Activated T-cell treated with anti-CD3 and anti-CD28 coated beads, Interleukin-2, amount 50 U/mL, for 24 hours (primary cell): ENCODE data around the gene ZNF358.
"Not testable (repeated sequence)": the region's sequence is repeated elsewhere in the genome, so short reads cannot be mapped to it uniquely, and the experiment has no call there.

ENCODE experiments used
- DNase-seq: peaks from one replicate; pipeline ENCODE4 v3.0.0-alpha.2; 2020
- H3K27ac Mint-ChIP-seq: 2 replicates; pipeline ENCODE4 v1.8.0; 2020; ENCODE audit warnings: mild to moderate bottlenecking, mixed read lengths
- H3K27me3 Mint-ChIP-seq: 2 replicates; pipeline ENCODE4 v1.8.0; 2020; ENCODE audit warnings: mixed read lengths
- H3K36me3 Mint-ChIP-seq: 2 replicates; pipeline ENCODE4 v1.8.0; 2020; ENCODE audit warnings: low read depth, mixed read lengths
- H3K4me1 Mint-ChIP-seq: 2 replicates; pipeline ENCODE4 v1.8.0; 2020; ENCODE audit warnings: low read depth, mixed read lengths
- H3K4me3 Mint-ChIP-seq: 2 replicates; pipeline ENCODE4 v1.8.0; 2020; ENCODE audit warnings: mild to moderate bottlenecking, moderate library complexity, mixed read lengths
- H3K9me3 Mint-ChIP-seq: 2 replicates; pipeline ENCODE4 v1.8.0; 2020; ENCODE audit warnings: mixed read lengths

The ZNF358 gene

DNA sequence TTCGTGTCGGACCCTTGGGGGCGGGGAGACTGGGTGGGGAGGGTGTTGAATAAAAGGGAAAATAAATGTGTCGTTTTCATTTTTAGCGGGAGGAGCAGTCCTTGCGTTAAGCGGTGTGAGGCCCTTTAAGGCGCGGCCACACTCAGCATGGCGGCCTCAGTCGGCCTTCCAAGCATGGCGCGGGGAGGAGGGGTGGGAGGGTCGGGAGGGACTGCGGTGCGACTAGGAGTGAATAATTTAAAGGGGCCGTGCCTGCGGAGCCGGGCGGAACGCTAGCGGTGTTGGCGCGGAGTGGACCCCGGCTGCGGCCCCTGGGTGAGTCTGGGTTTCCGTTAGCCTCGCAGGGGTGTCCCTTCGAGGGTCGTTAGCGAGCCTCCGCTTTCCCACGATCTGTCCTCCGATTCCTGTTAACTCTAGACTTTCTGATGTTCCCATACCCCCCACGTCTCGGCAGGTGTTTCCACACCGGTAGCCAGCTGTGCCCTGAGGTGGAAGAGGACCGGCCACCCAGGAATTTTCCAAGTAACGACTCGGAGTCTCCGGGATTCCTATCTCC, 18.1 kb downstream of the ZNF358 start:
- no peaks in the 10 kb centered on the region for H3K9me3 Mint-ChIP-seq
- H3K36me3 Mint-ChIP-seq = peaks cover 55% of the 10 kb centered on the region
- peaks cover 28% of the 10 kb centered on the region for H3K4me1 Mint-ChIP-seq
- H3K27ac Mint-ChIP-seq = peak overlapping the region; percentile 96
- peak; percentile 86 for DNase-seq
- no peaks in the 10 kb centered on the region for H3K27me3 Mint-ChIP-seq
- H3K4me3 Mint-ChIP-seq = peak overlapping the region; percentile 95

DNA sequence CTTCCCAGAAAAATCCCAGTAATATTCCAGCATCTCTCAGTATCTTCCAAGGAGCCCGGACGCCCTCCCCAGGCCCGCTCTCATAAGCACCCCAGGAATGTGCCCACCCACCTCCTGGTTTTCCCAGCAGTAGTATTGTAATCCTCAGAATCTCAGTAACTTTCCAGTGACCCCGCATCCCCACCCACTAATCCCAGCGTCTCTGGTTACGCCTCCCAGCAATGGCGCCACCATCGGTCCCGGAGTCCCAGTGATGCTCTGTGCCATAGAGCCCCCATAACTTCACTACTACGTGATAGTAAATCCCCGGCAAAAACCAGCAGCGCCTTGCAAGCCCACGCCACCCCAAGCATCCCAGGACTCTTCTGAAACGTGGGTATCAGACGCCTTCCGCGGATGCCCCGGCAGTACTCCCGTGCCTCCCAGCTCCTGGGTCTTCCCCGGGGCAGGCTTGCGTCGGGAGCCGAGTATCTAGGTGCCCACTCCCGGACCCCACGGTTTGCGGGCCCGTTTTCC, 18.7 kb downstream of the ZNF358 start:
- DNase-seq = no peak
- H3K4me1 Mint-ChIP-seq = peaks cover 28% of the 10 kb centered on the region
- peaks cover 53% of the 10 kb centered on the region for H3K36me3 Mint-ChIP-seq
- no peaks in the 10 kb centered on the region for H3K27me3 Mint-ChIP-seq
- no peaks in the 10 kb centered on the region for H3K9me3 Mint-ChIP-seq
- H3K4me3 Mint-ChIP-seq = peak overlapping the region; percentile 95
- peak overlapping the region; percentile 96 for H3K27ac Mint-ChIP-seq

DNA sequence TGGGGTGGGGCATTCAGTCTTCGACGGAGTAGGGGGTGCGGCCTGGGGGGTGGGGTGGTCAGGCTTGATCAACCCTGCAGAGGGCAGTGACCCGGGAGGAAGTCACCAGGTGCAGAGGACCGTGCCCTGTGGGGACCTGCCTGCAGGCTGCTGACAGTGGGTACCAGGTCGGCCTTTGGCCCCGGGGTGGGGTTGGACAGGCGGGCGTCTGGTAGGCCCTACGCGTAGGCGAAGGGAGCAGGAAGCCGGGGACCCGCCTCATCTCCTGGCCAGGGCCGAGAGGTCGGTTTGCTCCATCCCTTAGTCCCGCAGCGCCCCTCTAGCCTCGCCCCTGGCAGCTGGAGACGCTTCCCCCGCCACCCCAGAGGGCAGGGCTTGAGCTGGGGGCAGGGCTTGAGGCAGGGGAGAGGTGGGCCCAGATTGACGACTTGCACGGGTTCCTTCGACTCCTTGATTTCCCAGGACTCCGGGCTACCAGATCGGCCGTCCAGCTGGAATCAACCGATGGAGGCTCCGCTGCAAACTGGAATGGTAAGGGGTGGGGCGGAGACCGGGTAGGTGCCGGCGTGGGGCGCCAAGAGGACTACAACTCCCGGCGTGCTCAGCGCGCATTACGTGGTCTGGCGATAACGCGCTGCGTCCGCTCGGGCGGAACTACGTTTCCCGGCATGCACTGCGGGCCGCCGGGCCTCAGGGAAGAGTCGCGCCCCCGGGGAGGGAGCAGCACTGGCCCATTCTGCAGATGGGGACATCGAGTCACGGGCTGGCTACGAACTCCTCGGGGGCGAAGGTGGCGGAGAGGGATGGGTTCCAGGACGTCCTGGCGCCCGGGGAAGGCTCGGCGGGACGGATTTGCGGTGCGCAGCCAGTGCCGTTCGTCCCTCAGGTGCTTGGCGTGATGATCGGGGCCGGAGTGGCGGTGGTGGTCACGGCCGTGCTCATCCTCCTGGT, 19.4 kb downstream of the ZNF358 start, which contains the start of gene PNPLA6:
TSS of gene PNPLA6 (plus strand) at position 671 of the 951 bp plus-strand sequence. CDS start at position 743, 72 bp downstream.
- Mint-ChIP-seq H3K4me3 (peak within 1 kb of the TSS; percentile 95), H3K9me3 (no peaks in the 10 kb centered on the region), H3K27ac (peak within 1 kb of the TSS; percentile 96), H3K36me3 (peaks cover 53% of the 10 kb centered on the region), H3K4me1 (peaks cover 28% of the 10 kb centered on the region), H3K27me3 (no peaks in the 10 kb centered on the region)
- peak; percentile 97 for DNase-seq

DNA sequence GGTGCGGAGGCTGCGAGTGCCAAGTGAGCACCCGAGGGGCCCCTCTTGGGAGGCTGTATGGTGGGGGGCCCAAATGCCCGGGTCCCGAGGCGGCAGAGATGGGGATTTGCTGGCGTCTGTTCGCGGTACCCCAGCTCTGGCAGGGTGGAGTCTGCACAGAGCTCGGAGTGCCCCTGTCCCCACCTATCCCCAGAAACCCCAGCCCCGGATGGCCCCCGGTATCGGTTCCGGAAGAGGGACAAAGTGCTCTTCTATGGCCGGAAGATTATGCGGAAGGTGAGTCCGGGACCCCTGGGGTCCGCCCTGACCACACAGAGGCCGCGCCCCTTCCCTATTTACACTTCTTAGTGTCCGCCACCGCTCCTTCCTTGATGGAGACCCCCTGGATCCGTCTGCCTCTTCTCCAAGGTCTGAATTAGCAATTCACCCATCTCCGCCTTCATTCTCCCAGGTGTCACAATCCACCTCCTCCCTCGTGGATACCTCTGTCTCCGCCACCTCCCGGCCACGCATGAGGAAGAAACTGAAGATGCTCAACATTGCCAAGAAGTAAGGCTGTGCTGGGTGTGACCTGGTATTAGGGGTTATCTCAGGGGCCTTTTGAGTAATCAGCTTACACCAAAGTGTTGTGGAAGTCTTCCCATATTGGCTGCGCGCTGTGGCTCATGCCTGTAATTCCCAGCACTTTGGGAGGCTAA, 20.2 kb downstream of the ZNF358 start:
- Mint-ChIP-seq H3K27ac (peak overlapping the region; percentile 96), H3K36me3 (peaks cover 56% of the 10 kb centered on the region), H3K4me1 (peaks cover 30% of the 10 kb centered on the region), H3K4me3 (peak overlapping the region; percentile 95), H3K9me3 (no peaks in the 10 kb centered on the region), H3K27me3 (no peaks in the 10 kb centered on the region)
- DNase-seq = no peak

DNA sequence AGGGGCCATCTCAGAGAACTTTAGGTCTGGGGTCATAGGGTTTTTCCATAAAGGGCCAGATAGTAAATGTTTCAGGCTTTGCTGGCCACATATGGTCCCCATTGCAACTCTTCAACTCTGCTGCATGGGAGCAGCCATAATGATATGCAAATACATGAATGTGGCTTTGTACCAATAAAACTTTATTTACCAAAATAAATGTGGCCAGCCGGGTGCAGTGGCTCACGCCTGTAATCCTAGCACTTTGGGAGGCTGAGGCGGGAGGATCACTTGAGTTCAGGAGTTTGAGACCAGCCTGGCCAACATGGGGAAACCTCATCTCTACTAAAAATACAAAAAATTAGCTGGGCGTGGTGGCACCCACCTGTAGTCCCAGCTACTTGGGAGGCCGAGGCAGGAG, 23.1 kb downstream of the ZNF358 start:
- H3K27me3 Mint-ChIP-seq, H3K4me3 Mint-ChIP-seq, H3K9me3 Mint-ChIP-seq, DNase-seq, H3K27ac Mint-ChIP-seq: not testable (repeated sequence)
- H3K36me3 Mint-ChIP-seq = peaks cover 71% of the 10 kb centered on the region
- peaks cover 22% of the 10 kb centered on the region for H3K4me1 Mint-ChIP-seq

DNA sequence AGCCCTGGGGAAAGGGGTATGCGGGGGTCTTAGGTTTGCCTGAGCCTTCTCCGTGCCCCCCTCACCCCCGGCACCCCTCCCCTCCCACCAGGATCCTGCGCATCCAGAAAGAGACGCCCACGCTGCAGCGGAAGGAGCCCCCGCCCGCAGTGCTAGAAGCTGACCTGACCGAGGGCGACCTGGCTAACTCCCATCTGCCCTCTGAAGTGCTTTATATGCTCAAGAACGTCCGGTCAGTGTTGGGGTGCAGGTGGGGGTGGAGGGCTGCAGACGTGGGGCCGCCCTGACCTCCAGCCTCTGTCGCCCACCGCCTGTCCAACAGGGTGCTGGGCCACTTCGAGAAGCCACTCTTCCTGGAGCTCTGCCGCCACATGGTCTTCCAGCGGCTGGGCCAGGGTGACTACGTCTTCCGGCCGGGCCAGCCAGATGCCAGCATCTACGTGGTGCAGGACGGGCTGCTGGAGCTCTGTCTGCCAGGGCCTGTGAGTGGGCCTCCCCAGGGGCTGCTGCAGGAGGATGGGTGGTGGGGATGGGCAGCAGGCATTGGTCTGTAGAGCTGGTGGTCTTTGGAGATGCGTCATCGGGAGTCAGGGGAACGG, 24.0 kb downstream of the ZNF358 start:
- Mint-ChIP-seq H3K9me3 (no peaks in the 10 kb centered on the region), H3K27ac (no peak overlapping the region), H3K36me3 (peaks cover 71% of the 10 kb centered on the region), H3K4me1 (peaks cover 21% of the 10 kb centered on the region), H3K27me3 (no peaks in the 10 kb centered on the region), H3K4me3 (no peak overlapping the region)
- no peak for DNase-seq

DNA sequence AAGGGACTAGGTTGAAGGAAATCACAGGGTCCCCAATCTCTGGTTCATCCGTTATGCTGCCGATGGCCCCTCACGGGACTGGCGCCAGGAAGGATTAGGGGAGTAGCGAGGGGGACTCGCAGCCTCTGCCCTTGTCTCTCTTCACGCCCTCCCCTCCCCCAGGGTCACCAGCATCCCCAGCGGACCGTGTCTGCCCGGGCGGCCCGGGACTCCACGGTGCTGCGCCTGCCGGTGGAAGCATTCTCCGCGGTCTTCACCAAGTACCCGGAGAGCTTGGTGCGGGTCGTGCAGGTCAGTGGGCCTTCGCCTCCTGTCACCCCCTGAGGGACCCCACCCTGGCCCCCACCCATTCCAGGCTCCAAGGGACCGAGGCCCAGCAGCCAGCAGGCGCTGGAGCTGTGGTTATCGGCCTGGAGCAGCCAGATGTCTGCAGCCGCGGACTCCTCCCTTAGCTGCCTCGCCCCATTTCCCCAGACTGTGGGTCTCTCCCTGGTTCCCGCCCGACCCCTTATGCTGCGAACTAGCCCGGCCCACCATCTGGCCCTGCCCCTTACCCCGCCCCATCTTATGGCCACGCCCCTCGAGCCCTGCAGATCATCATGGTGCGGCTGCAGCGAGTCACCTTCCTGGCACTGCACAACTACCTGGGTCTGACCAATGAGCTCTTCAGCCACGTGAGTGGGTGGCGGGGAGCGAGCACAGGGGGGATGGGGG, 25.0 kb downstream of the ZNF358 start:
- Mint-ChIP-seq H3K27me3 (no peaks in the 10 kb centered on the region), H3K4me1 (peaks cover 26% of the 10 kb centered on the region), H3K27ac (no peak overlapping the region), H3K36me3 (peaks cover 70% of the 10 kb centered on the region), H3K9me3 (no peaks in the 10 kb centered on the region), H3K4me3 (no peak overlapping the region)
- peak; percentile 61 for DNase-seq

DNA sequence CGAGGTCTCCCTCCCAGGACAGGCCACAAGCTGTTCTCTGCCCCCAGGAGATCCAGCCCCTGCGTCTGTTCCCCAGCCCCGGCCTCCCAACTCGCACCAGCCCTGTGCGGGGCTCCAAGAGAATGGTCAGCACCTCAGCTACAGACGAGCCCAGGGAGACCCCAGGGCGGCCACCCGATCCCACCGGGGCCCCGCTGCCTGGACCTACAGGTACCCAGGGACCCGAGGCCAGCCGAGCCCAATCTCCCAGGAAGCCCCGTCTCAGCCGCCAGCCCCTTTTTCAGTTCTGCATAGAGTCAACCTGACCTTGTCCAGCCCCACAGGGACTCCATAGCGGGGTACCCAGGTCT, 25.5 kb downstream of the ZNF358 start:
- H3K9me3 Mint-ChIP-seq = no peaks in the 10 kb centered on the region
- H3K36me3 Mint-ChIP-seq = peaks cover 68% of the 10 kb centered on the region
- H3K27ac Mint-ChIP-seq = no peak overlapping the region
- H3K4me3 Mint-ChIP-seq = no peak overlapping the region
- peaks cover 26% of the 10 kb centered on the region for H3K4me1 Mint-ChIP-seq
- DNase-seq = no peak
- no peaks in the 10 kb centered on the region for H3K27me3 Mint-ChIP-seq

DNA sequence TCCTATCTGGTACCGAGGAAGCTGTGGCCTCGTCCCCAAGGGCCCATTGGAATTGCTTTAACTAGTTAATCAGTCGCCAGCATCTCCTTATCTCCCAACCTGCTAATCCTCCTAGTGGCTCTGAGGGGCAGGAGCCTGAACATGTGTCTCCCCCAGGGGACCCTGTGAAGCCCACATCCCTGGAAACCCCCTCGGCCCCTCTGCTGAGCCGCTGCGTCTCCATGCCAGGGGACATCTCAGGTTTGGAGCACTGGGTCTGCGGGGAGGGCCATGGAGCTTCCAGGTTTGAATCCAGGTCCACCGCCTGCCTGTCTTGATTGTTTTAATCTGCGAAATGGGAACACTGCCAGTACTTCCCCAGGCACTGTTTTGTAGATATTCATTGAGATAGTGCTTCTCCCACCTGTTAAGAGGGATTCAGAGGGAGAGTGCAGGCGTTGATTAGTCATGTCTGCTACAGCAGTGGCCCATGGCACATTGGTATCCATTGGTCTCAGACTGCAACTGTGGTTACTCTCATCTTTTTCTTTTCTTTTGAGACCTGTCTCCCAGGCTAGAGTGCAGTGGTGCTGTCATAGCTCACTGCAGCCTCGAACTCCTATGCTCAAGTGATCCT, 26.0 kb downstream of the ZNF358 start:
- no peaks in the 10 kb centered on the region for H3K9me3 Mint-ChIP-seq
- no peak for DNase-seq
- H3K36me3 Mint-ChIP-seq = peaks cover 66% of the 10 kb centered on the region
- H3K27ac Mint-ChIP-seq = no peak overlapping the region
- no peak overlapping the region for H3K4me3 Mint-ChIP-seq
- peaks cover 24% of the 10 kb centered on the region for H3K4me1 Mint-ChIP-seq
- H3K27me3 Mint-ChIP-seq = no peaks in the 10 kb centered on the region

DNA sequence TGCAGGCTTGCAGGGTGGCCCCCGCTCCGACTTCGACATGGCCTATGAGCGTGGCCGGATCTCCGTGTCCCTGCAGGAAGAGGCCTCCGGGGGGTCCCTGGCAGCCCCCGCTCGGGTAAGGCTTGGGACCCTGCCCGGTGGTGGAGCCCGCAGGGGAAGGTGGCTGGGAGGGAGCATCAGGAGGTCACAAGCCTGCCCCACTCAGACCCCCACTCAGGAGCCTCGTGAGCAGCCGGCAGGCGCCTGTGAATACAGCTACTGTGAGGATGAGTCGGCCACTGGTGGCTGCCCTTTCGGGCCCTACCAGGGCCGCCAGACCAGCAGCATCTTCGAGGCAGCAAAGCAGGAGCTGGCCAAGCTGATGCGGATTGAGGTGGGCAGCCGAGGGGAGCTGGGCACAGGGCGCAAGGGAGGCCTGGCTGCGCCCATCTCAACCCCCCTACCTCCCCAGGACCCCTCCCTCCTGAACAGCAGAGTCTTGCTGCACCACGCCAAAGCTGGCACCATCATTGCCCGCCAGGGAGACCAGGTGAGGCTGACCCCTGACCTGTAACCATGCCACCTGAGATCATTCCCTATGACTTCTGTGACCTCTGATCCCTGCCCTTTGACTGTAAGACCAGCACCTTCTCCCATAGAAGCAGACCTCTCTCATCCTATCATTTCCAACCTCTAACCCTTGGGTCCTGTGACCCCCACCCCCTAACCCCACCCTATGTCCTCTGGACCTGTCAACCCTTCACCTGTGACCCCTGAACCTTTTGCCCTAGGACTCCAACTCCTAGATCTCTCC, 26.8 kb downstream of the ZNF358 start:
- Mint-ChIP-seq H3K27me3 (no peaks in the 10 kb centered on the region), H3K36me3 (peaks cover 66% of the 10 kb centered on the region), H3K9me3 (no peaks in the 10 kb centered on the region), H3K27ac (no peak overlapping the region), H3K4me1 (peaks cover 25% of the 10 kb centered on the region), H3K4me3 (no peak overlapping the region)
- DNase-seq = no peak

DNA sequence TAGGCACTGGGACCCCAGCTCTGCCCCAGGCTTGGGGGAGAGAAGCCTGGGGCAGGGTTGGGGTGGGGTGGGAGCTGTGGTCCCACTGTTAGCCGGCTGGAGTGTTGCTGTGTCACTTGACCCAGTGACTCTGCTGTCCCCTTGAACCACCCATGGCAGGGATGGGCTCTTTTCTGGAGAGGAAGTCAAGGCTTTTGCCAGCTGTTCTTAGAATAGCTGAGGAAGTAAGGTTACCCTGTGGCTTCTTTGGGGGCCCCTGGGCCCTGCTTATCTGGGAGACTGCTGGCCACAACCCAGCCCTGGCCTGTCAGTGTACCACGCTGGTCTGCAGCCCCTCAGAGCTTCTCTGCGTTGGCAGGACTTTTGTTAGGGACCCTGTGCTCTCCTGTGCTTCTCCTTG, 28.7 kb downstream of the ZNF358 start:
- H3K9me3 Mint-ChIP-seq = no peaks in the 10 kb centered on the region
- H3K27ac Mint-ChIP-seq = no peak overlapping the region
- no peak for DNase-seq

DNA sequence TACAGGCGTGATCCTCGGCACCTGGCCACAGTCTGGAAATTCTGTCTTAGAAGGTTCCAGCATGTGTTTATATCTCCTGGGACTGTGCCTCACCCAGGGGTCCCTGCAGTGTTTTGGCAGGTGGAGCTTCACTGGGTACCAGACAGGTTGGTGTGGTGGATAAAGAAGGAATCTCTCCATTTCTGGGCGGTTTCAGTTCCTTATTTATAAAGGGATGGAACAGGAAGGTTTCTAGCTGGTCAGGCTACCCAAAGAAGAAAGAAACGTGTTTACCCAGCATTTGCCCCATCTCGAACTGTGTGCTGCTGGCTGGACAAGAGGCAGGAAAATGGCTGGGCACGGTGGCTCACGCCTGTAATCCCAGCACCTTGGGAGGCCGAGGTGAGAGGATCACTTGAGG, 29.4 kb downstream of the ZNF358 start:
- Mint-ChIP-seq H3K36me3 (peaks cover 58% of the 10 kb centered on the region), H3K27ac (peak overlapping the region; percentile 57), H3K4me1 (peaks cover 25% of the 10 kb centered on the region), H3K9me3 (no peaks in the 10 kb centered on the region), H3K27me3 (no peaks in the 10 kb centered on the region), H3K4me3 (no peak overlapping the region)
- no peak for DNase-seq

More for the DNA sequence above, 28.7 kb downstream of the ZNF358 start:
- H3K4me3 Mint-ChIP-seq = no peak overlapping the region
- peaks cover 25% of the 10 kb centered on the region for H3K4me1 Mint-ChIP-seq
- no peaks in the 10 kb centered on the region for H3K27me3 Mint-ChIP-seq
- peaks cover 58% of the 10 kb centered on the region for H3K36me3 Mint-ChIP-seq

DNA sequence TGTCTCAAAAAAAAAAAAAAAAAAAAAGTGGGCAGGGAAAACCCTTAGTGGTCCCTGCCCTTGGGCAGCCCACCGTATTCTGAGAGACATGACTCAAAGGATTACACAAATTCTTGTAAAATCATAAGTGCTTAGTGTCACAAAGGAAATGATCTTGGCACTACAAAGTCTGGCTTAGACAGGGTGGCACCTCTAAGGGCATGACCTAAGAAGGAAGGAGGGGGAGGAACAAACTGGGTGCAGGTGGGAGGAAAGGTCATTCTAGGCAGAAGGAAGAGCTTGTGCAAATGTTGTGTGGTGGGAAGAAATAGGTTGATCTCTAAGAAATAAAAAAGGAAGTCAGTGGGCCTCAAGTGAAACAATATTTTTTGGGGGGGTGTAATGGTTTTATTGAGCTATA, 30.0 kb downstream of the ZNF358 start:
- Mint-ChIP-seq H3K27ac (peak overlapping the region; percentile 80), H3K9me3 (no peaks in the 10 kb centered on the region), H3K4me1 (peaks cover 28% of the 10 kb centered on the region), H3K4me3 (no peak overlapping the region), H3K27me3 (no peaks in the 10 kb centered on the region), H3K36me3 (peaks cover 61% of the 10 kb centered on the region)
- no peak for DNase-seq
